NCI-H345 treated with DMSO at 0.1 percent for 48 hours (cell line): Measurements from ENCODE around the gene CCDC92B.
A peak's percentile ranks its signal among the peaks of the same experiment; 100 is the strongest.

Source experiments
- DNase-seq: peaks from one replicate; lab custom pipeline; 2025; ENCODE audit not compliant: unreplicated experiment; lab: John Stamatoyannopoulos, UW

The CCDC92B gene

DNA sequence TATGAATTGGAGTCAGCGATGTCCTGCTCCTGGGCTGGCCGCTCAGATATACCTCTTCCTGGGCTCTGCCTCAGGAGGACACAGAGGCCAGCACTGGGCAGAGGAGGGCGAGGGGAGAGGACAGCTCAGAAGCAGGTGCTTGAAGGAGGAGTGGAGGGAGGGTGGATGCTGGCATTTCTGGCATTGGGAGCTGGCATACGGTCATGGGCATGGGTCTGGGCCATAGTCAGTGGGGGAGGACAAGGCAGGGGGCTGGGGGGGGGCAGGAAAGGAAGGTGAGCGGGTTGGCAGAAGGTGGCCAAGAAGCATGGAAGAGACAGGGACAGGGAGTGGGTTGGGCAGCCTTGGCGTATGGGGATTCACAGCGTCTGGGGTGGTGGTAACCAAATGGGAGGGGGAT is 30.1 kb upstream of the CCDC92B start:
- DNase-seq, result no peak

DNA sequence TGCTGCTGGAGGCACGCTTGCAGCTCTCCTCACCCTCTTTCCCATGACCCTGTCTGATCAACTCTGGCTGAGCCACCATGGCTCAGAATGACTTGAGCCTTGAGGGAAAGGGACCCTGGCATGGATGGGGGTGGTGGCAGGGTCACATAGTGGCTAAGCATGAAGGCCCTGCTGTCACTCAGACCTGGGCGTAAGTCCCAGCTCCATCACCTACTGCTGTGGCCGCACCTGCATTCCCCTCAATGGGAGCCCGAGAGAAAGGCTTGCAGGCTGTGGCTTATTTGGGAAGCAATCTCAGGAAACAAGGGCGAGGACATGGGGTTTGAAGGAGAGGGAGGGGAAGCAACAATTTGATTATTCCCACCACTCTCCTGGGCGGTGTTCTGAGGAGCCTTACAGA is 29.0 kb upstream of the CCDC92B start:
- no peak for DNase-seq

DNA sequence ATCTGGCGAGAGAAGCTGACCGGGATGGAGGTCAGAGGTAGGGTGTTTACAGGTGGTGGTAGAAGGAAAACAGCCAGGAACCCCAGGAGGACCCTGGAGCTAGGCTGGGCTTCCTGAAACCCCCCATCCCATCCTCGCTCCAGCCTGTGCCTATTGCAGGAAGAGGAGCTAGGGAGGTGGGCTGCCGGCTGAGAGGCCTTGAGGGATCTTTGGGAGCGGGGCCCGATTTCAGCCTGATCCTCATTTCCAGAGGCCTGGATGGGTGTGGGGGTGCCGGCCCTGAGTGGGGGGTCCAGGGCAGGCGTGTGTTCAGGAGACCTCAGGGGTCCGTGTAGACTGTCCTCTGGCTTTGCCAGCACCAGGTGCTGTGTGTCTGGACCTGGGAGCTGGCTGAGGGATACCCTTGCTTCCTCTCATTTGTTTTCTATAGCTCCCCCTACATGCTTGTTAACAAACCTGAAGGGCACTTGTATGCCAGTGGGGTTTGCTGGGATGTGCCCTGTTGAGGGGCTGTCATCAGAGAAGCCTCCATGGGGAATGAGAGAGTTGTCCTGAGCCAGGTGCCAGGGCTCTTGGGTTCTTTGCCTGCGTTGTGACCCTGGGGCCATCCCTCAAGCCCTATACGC is 27.9 kb upstream of the CCDC92B start:
- DNase-seq, result no peak

DNA sequence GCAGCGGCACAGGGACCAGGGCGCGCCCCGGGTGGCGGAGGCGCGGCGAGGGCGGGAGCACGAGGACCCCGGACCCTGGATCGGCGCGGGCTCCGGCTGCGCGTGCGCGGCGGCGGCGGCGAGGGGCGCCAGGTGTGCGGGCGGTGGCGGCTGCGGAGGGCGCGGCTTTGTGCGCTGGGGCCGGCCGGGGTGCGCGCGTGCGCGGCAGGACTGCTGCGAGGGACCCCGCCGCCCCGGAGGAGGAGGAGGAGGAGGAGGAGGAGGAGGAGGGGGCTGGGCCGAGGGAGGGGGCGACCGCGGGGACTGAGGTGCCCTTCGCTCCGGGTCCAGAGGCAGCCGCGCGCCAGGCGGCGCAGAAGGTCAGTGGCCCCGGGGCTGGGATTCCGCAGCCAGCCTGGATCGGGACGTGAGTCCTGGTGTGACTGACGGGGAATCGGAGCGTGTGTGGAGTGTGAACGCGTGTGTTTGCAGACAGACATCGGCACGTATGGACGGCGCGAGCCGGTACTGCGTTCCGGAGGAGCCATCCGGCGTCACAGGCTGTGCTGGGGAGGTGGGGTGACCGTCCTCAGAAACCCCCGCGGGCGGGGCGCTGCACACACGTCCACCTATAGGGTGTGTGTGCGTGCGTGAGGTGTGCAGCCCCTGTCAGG is 27.3 kb upstream of the CCDC92B start:
- peak; percentile 39 for DNase-seq

DNA sequence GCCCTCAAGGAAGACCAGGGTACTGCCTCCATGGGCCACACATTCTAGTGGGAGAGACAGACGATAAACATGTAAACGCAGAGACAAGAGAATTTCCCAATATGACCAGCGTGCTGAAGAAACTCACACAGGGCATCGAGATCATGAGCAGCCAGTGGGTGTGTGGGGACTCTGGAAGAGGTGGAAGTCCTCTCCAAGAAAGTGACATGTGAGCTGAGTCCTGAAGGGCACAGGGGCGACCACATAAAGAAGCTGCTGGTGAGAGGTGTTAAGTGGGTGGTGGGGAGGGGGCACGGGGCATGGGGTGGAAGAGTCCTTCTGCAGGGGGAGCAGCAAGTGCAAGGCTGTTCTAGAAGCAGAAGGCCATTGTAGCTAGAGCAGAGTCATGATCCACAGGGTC is 25.8 kb upstream of the CCDC92B start:
- no peak for DNase-seq

DNA sequence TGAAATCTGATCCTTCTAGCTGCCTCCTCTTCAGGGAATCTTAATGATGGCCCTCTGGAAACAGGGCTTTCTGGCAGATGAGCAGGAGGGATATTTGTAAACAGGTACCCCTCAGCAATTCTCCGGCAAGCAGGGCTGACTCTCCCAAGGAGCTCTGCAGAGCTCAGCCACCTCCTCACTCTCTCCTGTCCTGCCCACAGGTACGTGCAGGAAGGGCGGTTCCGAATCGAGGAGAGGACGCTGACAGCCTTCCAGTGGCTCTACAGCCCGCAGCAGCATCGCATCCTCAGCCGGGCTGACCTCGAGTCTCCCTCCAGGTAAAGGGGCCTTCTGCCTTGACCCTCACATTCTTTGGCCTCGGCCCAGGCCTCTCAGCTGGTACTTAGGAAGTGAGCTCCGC is 20.7 kb upstream of the CCDC92B start:
- no peak for DNase-seq

DNA sequence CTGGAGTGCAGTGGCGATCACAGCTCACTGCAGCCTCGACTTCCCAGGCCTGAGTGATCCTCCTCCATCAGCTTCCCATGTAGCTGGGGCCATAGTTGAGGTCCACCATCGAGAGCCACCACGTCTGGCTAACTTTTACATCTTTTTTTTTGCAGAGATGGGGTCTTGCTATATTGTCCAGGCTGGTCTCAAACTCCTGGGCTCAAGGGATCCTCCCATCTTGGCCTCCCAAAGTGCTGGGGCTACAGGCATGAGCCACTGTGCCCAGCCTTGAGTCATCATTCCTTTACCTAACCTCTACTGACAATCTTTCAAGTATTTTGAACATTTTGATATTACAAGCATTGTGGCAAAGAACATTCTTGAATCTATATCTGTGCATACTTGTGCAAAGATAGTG is 9.4 kb upstream of the CCDC92B start:
- DNase-seq, result no peak

DNA sequence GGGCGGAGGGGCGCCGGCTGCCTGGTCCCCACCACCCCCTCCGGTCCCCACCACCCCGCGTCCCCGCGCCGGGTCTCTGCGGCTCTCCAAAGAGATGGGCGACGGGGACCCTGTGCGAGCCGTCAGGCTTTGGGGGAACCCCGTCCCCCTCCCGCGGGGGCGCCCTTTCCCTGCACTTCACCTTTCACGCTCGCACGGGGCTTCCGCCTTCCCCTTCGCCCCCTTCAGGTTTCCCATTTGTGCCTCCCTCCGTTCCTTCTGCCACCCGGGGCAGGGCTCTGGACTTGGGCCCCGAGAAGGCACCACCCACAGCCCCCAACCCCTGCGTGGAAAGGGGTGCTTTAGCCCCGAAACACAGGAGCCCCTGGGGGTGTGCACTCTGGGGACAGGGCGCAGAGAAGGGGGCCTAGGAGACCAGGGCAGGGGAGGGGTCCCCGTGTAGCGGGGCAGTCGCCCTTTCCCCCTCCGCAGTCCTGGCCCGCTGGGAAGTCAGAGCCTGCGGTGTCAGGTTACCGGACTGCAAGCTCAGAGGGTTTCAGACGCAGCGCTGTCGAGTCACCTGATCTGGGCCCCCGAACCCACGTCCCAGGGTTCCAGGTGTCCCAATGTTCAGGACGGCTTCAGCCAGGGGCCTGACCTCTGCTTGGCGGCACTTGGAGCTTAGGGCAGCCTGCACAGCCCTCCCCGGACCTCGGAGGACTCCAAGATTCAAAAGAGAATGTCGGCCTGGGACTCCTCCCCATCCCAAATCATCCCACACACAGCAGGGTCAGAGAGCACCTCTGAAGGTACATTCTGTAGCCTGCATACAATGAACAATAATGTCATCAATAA is 6.7 kb upstream of the CCDC92B start:
- no peak for DNase-seq

DNA sequence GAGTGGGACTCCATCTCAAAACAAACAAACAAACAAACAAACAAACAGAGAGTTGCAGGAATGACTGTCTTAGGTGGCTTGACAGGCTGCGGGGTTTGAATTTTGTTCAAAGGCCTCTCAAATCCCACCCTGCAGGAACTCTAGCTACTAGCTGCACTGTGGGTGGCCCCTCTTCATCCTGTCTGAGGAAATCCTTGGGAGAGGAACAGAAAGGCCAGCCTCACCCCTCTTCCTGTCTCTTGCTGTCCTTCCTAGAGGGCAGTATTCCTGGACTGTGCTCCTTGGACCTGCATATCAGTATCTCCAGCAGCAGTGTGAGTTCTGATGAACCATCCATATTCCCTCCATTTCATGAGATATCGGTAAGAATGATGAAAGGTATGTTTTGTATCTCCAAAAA is 2.0 kb upstream of the CCDC92B start:
- no peak for DNase-seq

DNA sequence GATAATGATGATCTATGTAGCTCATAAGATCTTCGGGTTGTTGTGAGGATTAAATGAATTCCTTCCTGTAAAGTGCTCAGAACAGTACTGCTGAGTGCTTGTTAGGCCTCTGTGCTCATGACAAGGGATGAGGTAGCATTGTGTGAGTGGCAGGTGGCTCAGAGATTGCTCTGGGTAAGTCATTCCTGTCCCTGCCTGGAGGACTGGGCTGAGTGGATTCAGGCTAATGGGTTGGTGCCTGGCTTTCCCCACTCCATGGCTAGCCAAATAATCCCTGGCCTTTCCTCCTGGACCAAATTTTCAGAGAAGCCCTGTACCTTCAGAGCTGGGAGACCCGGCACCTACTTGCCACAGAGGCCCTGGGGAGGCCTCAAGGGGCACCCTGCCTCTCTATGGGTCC is 1.3 kb upstream of the CCDC92B start:
- DNase-seq, result no peak

DNA sequence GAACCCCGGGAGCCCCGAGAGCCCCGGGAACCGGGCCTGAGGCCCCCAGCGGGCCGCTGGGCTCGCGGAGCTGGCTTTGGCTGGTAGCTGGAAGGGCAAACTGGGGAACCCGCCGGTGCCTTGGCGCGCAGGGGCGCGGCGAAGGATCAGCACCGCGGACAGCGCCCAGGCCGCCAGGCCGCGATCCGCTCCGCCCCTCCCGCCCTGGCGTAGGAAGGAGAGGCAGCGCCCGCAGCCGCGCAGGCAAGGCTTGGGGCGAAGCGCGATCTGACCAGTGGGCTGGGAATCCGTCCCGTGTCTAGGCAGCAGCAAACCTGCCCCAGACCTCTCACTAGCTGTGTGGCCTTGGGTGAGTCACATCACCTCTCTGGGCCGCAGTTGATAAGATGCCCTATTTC is 331 bp upstream of the CCDC92B start:
- DNase-seq, result no peak

DNA sequence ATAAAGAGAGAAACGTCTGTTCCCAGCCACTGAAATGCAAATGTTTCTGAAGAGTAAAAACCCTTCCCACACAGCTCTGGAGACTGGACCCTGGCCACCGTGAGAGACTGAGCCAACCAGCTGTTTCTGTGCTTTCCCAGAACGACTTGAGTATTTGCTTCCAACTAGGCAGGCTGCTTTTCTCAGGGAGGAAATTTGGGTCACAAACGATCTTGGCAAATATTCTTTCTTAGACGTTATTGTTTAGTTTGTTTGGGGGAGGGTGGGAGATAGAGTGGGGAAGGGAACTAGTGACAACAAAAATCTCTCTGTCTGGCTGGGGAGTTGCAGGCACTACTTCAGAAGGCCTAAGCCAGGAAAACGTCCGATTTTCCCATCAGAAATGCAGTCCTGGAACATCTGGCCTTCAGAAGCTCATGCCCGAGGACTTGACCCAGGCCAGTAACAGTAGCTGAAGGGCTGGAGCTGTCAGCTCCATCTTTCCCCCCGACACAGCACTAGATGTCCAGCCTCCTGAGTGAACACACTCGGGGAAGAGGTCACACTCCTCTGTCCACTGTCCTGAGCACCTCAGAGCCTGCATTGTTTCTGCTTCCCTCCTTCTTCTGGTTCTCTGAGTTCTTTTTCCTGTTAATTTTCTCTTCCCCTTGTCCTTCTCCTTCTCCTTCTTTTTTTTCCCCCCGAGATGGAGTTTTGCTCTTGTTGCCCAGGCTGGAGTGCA is 4.0 kb downstream of the CCDC92B start:
- no peak for DNase-seq

DNA sequence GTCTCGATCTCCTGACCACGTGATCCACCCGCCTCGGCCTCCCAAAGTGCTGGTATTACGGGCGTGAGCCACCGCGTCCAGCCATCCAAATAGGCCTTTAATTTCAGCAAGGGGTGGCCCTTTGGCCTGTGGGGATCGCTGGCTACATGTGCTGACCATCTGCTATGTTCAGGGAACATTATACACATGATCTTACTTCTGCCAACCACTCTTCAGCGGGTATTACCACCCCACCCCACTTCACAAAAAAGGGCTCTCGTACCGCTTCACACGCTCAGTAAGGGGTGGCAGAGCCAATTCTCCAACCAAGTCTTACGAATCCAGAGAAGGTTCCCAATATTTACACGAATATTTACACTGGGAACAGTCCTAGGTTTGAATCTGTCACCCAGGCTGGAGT is 11.8 kb downstream of the CCDC92B start:
- DNase-seq, result no peak

DNA sequence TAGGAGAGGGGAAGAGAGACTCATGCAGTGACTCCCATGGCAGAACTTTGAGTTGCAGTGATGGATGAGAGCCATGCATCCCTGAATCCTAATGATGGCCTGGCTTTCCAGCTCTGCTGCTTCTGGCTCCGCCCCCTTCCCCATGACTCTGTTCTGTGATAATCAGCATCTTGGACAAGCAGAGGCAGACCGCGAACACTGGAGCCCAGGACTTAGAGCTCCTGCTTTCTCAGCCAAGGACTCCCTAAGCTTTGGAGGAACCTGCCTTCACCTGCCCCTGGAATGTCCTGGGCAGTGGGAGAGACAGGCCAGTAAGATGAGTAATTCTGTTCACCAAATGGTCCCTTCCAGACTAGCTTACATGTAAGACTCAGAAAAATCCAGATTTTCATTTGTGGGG is 12.5 kb downstream of the CCDC92B start:
- DNase-seq, result no peak

DNA sequence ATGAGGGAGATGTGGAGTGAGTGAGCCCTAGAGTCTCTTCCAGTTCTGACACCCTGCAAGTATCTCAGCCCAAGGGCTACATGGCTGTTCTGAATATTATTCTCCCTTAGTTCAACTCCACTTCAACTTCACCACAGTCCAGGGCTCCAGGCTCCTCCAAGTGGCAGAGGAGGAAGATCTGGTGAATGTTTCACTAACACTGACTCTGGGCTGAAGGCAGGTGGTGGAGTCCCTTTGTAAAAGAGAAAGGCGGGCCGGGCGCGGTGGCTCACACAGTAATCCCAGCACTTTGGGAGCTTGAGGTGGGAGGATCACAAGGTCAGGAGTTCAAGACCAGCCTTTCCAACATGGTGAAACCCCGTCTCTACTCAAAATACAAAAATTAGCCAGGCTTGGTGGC is 13.6 kb downstream of the CCDC92B start:
- no peak for DNase-seq

DNA sequence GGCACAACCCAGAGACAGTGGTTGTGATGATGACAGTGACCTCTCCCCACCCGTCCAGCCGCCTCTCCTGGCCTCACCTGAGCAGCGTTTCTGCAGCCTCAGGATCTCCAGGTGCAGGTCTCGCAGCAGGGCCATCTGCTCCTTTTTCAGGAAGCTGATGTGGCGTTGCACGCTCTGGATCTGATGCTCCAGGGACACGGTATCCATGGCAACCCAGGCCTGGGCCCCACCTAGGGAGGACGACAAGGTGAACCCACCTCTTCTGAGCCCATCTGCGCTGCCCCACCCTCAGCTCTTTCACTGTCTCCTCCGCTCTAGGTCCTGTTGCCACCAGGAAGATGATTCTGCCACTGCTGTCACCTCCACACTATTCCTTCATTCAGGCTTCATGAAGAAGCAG is 14.5 kb downstream of the CCDC92B start:
- no peak for DNase-seq

DNA sequence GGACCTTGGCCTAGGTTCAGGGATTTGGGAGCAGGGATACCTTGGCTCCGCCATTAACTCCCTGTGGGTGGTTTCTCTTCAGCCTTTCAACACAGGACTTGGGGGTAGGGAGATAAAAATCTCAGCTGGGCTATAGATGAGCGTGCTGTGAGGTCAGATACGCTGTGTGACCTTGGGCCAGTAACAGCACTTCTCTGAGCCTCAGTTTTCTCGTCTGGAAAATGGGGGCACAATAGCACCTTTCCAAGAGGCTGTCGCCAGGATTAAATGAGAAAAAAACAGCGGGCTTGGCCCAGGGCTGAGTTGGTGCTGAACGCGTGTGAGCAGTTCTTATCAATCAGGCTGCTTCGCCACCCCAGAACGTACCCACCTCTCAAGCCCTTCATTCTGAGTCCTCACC is 17.6 kb downstream of the CCDC92B start:
- DNase-seq, result no peak

DNA sequence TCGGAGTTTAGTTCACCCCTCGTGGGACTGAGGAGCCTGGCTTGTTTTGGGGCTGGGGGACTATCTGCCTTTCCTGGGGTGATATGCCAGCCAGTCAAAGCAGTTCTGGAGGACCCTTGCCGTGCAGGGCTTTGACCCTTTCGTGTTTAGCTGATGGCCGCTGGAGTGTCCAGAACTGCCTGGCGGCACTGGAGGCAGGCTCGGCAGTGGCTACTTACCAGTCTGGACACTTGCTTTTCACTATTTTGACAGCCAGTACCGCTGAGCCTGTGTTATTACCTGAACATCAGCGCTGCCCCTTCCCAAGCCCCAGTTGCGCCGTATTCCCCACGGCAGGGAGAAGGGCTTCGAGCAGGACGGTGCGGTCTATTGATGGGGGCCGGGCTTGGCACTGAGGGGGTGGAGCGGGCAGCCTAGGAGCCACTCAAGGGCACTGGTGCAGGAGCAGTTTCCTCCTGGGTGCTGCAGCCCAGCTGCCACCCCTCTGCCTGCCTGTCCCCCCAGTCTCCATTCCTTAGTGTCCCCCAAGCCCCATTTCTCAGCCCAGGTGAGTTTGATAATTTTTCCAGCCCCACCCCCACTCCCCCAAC is 18.6 kb downstream of the CCDC92B start:
- DNase-seq, result no peak

DNA sequence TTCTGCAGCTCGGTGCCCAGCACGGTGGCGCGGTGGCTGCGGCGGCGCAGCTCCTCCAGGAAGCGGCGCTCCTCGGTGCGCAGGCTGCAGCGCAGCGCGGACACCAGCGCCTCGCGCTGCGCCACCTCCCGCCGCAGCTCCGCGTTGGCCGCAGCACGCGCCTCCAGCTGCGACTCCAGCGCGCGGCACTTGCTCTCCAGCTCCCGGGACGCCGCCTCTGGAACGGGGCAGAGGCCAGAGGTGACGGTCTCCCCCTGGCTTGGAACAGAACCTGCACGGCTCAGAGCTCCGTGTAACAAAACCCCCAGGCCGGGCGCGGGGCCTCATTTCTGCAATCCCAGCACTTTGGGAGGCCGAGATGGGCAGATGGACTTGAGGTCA is 24.7 kb downstream of the CCDC92B start:
- DNase-seq, result no peak

DNA sequence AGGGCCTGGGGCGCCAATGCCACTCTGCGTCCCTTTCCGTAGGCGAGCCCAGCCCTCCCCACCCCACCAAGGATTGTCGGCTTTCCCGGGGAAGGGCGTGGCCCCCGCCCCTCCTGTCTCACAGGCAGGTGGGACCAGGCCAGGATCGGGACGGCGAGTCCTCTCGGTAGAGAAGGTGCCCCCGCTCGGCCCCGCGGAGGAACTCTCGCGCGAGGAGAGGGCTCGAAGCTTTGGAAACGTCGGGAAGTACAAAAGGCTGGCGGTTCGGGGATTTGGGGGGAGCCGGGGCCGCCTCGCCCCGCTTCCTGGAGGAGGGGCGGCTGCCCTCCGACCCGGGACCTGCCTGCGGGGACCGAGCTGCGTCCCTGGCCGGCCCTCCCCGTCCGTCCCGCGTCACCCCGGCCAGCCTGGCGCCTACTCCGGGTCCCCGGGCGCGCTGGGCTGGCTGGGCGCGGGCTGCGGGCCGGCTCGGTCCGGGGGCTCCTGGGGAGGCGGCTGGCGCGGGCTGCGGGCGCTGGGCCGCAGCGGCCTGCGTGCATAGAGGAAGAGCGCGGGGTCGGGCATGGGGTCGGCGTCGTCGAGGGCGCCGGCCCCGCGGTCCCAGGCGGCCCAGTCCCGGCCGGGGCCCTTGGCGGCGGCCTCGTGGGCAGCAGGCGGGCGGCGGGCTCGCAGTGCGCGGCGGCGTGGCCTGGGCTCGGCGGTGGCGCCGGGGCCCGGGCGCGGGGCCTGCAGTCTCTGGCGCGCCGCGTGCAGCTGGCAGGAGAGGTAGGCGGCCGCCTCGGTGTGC is 25.3 kb downstream of the CCDC92B start:
- DNase-seq, result no peak
